HG03469 (cell line): Measurements from ENCODE around the gene CCDC17.

Experiments
- ATAC-seq: cut with Tn5 transposase; IDR thresholded peaks from one replicate; pipeline ENCODE4 v1.9.1; 2021; ENCODE audit warnings: mild to moderate bottlenecking, moderate library complexity, moderate number of reproducible peaks; ENCODE audit not compliant: unreplicated experiment

CCDC17 gene

DNA sequence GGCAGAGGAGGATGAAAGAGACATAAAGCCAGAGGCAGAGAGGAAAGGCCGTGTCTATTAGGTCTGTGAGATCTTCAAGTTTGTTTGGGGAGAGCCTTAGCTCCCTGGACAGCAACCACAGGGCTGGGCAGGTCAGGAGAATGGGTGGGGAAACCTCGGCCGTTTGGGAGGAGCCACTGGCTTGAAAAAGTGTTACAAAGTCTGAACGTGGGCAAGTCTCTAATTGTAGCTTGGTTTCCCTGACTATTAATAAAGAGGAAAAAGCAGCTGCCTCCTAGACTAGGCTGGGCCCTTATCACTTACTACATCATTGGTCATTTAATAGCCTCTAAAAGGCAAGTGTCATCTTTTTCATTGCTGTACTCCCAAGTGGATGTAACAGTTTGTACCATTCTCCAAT lies at the start of gene CCDC17:
CCDC17 (minus strand) TSS at position 83 of the 400 bp plus-strand sequence. CDS start 145 bp downstream, outside the sequence.
- no peak for ATAC-seq

DNA sequence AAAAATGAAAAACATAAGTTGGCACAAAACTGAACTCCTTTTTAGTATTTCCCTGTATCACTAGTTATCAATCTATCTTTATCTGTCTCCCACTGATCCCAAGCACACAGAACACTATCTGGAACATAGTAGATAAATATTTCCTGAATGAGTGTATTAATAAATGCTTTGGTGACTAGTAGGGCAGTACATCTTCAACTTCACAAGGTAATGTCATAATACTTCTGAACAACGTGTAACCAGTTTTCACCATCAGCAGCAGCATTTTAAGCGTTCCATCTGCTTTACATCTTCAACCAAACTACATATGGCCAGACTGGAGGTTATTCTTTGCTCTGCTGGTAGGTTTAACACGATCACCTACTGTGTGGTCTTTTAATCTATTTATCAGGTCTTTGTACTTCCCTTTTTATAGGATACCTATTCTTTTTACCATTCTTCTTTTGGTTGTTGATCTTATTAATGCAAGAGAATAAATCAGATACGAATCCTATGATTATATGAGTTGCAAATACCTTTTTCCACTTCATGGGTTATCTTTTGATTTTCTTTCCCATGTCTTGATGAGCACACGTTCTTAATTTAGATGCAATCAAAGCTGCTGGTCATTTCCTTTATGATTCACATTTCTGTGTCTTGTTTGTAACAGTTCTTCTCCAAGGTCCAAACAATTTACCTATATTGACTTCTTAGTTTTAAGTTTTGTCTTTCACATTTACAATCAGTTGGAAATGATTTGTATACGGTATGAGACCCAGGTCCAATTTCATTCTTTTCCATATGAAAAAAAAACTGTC lies 46.2 kb upstream of the CCDC17 start:
- ATAC-seq, result no peak

DNA sequence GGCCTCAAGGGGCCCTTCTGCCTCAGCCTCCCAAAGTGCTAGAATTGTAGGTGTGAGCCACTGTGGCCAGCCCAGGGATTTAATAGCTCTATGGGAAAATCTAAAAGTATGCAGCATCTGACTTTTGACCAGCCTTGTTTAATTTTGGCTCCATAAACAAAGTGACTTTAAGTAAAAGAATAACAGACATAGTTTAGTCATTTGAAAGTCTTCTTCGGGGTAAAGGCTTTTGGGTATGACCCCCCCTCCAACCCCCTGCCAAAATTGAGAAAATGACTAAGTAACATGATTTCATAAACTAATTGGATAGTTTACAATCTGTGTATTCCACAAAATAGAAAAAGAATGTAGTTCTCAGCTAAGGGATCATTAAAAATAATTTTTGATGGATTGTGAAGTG lies 45.5 kb upstream of the CCDC17 start:
- no peak for ATAC-seq

DNA sequence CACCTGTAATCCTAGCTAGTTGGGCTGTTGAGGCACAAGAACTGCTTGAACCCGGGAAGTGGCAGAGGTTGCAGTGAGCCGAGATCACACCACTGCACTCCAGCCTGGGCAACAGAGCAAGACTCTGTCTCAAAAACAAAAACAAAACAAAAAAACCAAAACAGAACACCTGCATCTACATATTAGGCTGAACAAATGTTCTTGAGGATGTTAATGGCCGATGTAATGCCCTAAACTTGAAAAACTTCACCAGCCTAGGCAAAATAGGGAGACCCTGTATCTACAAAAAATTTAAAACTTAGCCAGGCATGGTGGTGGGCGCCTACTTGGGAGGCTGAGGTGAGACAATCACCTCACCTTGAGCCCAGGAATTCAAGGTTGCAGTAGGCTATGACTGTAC lies 44.7 kb upstream of the CCDC17 start:
- no peak for ATAC-seq

DNA sequence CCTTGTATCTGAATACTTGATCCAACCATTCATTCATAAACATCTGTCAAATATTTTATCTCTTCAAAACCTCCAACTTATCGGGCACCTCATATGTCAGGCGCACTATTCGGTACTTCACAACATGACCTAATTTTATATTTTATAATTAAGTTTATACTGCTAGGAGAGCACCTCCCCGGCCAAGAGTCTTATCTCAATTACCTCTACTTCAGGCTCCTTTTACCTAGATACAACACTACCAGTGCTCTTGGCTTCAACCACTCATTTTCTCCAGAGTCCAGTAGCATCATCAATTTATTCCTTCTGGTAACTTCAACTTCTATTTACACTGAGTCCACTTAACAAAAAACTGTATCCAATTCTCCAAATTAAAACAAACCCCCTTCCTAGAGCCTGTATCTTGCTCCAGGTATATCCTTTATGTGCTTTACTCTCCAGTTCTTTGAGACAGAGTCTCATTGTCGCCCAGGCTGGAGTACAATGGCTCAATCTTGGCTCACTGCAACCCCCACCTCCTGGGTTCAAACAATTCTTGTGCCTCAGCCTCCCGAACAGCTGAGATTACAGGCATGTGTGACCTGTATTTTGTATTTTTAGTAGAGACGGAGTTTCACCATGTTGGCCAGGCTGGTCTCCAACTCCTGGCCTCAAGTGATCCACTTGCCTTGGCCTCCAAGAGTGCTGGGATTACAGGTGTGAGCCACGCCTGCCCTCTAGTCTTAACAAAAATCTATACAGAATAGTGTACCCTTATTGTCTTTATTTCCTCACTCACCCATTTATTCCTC lies 43.7 kb upstream of the CCDC17 start:
- no peak for ATAC-seq

DNA sequence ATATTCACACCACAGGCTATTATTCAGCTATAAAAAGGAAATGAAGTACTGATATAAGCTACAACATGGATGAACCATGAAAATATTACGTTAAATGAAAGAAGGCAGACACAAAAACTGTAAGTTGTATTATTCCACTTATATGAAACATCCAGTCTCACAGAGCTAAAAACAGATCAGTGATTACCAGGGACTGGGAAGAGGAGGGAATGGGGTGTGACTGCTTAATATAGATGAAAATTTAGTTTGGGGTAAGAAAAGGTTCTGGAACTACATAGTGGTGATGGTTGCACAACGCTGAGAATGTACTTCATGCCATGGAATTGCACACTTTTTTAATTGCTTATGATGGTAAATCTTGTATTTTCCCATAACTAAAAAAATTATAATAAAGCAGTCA lies 43.0 kb upstream of the CCDC17 start:
- no peak for ATAC-seq

DNA sequence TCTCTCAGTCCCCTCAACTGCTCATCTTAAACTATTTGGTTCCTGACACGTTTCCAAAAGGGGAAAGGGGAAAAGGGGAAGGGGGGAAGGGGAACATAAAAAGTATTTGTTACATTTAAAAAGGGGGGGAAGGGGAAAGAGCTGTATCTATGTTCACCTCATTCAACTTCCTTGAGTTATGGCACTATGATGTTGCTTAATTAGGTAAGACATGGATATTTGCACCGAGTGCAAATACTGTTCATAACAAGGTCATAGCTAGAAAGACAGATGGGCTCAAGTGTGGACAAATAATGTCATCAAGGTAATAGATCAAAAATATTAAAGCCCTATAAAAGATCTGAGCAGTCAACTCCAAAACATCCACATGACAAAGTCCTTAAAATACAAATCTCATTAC lies 36.5 kb upstream of the CCDC17 start:
- ATAC-seq, result no peak

DNA sequence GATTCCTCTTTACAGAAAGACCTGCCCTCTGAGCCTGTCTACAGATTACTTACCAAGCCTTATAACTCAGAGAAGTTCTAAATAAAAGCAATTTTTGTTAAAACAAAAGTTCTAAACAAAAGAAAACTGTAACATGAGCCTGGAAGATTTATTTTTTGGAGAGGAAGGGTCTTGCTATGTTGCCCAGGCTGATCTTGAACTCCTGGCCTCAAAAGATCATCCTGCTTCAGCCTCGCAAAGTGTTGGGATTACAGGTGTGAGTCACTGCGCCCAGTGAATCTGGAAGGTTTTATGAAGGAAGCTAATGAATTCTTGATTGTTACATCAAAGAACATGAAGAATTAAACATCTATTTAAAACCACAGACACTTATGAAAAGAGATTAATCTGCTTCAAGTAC lies 35.4 kb upstream of the CCDC17 start:
- ATAC-seq, result no peak

DNA sequence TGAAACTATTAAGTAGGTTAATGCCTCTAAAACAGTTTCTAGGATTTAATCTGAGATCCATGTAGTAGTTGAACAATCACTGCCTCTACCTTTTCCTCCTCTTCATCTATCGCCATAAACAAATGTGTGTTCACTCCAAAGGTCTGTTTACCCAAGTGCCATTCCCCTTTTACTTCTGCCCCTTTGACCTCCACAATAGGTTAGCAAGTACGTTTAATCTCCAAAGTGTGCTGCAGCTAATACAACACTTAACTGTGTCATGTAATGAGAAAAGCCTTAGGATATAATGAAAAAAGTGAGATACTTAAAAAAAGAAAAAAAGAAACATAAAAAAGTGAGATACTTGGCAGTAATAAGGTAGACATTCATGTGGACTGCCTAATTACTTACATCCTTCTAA lies 34.3 kb upstream of the CCDC17 start:
- no peak for ATAC-seq

DNA sequence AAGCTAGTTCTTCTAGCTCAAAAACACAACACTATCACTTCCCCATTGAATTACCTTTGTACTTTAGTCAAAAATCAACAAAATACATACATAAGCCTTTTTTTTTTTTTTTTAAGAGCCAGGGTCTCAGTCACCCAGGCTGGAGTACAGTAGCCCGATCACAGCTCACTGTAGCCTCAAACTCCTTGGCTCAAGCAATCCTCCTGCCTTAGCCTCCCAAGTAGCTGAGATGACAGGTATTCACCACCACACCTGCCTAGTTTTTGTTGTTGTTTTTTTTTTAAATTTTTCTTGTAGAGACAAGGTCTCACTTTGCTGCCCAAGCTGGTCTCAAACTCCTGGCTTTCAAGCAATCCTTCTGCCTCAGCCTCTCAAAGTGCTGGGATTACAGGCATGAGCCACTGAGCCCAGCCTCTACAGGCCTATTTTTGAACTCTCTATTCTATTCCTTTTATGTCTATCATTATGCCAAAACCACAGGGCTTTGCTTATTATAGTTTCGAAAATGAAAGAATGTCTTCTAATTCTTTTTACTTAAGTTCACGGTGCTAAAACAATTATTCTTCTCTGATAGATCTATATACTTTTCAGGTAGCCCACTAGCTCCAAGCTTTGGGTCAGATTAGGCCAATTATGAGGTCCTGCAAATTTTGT lies 32.8 kb upstream of the CCDC17 start:
- ATAC-seq, result no peak

DNA sequence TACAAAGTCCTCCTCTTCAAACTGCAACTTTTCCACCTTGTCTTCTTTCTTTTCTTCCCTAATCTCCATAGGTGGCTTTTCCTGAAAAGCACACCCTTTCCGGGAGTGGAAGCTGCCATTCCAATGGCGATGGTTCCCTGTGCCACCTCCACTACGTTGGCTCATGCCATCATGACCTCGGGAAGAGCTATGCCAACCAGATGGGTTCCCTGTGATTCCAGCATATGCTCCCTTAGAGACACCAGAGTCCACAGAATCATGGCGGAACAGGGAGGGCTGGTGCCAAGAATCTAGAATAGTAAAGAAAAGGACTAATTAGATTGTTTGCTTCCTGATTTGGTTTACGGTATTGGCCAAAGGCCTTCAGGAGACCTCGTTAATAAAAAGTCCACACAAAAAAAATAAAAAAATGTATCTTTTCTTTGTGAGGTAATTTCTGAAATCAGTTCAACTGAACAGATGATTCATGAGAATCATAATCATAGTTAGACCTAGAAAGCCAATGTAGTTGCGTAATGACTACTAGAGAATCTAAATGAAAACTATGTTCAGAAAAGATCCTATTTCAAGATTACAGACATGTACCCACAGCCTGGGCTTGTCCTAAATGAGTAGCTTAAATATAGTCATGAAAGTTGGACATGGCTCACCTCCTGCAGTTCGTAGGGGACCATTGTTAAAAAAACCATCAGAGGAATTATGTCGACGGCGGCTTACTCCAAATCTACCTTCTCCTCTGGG lies 30.9 kb upstream of the CCDC17 start:
- no peak for ATAC-seq

DNA sequence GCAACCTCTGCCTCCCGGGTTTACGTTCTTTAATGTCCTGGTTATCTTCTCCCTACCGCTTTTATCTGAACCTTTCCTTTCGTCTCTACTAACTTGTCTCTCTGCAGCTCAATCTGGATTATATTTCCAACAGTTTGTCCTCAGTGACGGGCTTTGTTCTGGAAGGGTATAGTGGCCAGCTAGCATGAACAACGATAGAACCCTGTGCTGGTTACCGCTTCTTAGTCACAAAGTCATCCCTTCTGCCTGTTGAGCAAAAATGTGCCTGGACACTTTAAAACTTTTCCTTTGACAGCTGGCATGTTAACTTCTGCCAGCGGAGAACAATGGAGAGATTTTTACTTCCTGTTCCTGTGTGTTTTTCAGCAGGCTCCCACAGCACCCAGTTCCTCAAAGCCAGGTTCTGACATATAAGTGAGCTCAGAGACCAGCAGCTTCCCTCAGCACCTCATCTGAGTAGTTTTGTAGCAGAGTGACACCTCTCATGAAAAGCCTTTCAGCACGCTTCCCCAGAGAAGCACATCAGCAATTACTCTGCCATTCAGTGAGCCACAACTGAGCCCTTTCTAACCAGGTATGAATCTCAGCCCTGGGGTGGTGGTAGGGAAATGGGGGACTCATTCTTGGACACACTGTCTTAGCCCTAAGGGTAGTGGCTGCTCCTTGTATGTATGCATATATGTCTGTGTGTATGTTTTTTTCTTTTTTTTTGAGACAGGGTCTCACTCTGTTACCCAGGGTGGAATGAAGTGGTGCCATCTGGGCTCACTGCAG lies 23.6 kb upstream of the CCDC17 start:
- no peak for ATAC-seq

DNA sequence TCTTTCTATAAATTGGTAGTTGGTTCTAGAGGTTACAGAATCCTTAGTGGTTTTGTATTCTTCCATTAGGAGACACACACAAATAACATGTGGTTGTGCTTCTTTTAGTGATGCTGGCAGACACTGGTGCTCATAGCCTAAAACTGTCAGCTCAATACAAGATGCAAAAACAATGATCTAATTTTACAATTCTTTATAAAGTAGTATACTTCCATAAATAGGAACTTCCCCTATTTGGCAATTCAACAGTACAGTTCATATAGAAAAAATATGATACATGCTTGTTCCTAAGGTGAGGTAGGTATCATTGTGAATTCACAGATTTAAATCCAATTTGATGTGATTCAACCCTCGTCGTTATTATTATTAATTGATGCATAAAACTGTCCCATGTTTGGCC lies 20.8 kb upstream of the CCDC17 start:
- ATAC-seq, result no peak

DNA sequence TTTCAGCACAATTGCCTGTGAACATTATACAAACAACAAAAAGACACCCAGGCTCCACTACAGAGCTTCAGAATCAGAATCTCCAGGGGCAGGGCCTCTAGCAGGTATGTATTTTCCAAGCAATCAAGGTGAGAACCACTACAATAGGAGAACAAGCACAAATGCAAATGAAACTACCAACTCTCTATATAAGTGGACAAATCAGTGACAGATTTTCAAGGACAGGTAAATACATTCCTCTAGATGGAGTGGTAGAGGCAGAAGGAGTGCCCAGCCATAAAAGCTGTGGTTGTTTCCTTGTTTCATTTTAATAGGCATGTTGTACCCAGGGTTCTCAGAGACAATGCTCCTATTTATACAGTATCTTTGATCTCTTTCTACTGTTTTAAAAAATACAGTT lies 20.1 kb upstream of the CCDC17 start:
- ATAC-seq, result no peak

DNA sequence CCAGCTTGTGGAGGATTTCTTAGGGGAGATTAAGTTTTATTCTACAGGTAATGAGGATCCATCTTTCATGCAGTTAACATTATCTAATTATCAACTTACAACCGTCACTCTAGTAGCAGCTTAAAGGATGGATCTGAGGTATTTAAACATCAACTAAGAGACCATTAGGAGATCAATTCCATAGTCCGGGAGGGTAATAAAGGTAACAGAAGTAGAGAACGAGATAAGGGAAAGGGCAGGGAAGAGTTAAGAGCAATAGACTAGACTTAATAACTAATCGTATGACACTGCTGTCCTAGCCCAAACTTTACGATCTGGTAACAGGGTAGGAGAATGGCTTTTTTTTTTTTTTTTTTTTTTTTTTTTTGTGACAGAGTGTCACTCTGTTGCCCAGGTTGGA lies 19.5 kb upstream of the CCDC17 start:
- ATAC-seq, result no peak

DNA sequence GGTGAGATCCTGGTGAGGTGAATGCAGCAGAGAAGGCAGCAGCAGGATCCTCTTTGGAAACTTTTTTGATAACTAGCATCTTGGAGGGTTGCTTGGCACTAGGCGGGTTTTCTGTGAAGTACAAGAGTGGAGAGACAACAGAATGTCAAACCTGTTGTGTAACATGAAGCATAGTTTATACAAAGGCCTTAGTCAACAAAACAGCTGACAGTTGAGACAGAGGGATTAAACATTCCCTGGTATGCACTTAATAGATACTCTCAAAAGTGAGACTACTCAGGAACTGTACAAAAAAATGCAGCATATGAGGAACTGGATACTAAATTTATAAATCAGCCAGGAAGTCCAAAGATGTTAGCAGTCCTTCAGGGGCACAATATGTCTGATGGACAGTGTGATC lies 16.4 kb upstream of the CCDC17 start:
- ATAC-seq, result no peak

DNA sequence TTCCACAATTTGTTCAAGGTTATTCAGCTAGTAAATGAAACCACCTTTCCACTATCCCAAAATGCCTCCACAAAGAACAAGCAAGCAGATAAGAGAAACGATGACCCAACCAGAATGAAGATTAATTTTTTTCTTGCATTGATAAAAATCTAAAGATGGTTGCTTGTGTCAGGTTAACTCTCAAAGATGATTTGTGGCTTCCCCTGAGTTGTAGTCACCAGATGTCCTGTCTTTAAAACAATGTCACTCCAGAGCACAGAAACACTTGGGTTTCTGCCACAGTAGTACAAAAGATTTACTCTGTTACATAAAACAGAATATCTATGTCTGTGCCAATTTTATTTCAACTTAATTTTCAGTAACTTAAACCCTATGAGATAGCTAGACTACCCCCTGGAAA lies 11.4 kb upstream of the CCDC17 start:
- no peak for ATAC-seq

DNA sequence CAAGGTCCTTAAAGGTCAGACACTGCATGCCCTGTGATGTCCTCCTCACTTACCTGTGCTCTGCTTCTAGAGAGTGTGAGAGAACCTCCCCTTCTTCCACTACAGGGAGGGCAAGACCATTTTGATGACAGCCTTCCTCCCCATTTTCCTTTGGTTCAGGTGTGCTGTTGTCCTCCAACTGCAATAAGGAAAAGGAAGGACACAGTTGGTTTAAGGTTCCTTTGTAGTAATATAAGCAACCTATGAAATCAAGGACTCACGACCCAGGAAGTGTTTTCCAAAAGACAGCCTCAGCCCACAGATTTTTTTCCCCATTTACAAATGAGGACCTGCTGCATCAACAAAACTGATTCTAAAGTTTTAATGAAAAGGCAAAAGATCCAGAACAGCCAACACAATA lies 6.6 kb upstream of the CCDC17 start:
- no peak for ATAC-seq

DNA sequence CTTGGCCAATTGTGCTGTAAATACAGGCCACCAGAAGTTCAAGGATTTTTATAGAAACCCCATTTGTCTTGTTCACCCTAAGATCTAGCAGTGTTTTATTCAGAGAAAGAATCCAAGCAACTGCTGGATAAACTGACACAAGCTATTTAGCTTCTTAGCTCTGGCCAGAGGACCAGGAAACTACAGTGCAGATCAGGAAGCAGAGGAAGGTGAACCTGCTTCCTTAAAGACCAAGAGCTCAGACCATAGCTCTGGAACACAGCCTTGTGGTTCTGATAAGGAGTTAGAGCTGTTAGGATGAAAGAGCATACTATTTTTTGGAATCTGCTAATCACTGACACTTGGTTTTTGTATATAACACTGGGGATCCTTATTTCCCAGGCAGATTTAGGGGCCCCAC lies 5.2 kb upstream of the CCDC17 start:
- no peak for ATAC-seq
